ENCODE data around the gene AFMID. TPM values are rescaled to one million over a fixed set of nuclear protein-coding genes. Genes with fewer than 3 reads are reported as not detected.
A peak's percentile ranks its signal among the peaks of the same experiment; 100 is the strongest.

The AFMID gene
- total and polyA plus RNA-seq, 2 of the 13 experiments (the other 11 are each of a cell fraction or from before 2014, with no cell fraction given), result 249 to 270 TPM

GRCh38 chr17:78144736-78145641 is 42.2 kb upstream of the AFMID start (continued):
- TF ChIP-seq ZNF510 (CRISPR knock-in tag; IDR thresholded peaks at IDR 0.05; ENCODE audit: low read depth) (no peak), NFE2L2 (IDR thresholded peaks at IDR 0.05; ENCODE audit: low read length) (no peak), SP2 (CRISPR knock-in tag; IDR thresholded peaks at IDR 0.05) (no peak), ZNF260 (CRISPR knock-in tag; IDR thresholded peaks at IDR 0.05; ENCODE audit: borderline replicate concordance, low read depth) (no peak), NFE2L1 (CRISPR knock-in tag; IDR thresholded peaks at IDR 0.05; ENCODE audit: borderline replicate concordance) (no peak), DMAP1 (CRISPR knock-in tag; IDR thresholded peaks at IDR 0.05) (peak; percentile 17; the same call in 1 of the 2 replicates), ZNF354B (CRISPR knock-in tag; IDR thresholded peaks at IDR 0.05) (no peak), POGK (CRISPR knock-in tag; conservative IDR thresholded peaks at IDR 0.05) (no peak), ZNF326 (CRISPR knock-in tag; IDR thresholded peaks at IDR 0.05; ENCODE audit: borderline replicate concordance) (no peak), ZSCAN5A (CRISPR knock-in tag; IDR thresholded peaks at IDR 0.05; ENCODE audit: borderline replicate concordance) (no peak), ZNF782 (CRISPR knock-in tag; IDR thresholded peaks at IDR 0.05; ENCODE audit: borderline replicate concordance) (no peak), DZIP1 (CRISPR knock-in tag; IDR thresholded peaks at IDR 0.05) (0 out of 2 replicates have a peak, but pooled peaks have one; percentile 11), ZNF382 (CRISPR knock-in tag; IDR thresholded peaks at IDR 0.05; ENCODE audit: borderline replicate concordance) (no peak), ZBTB4 (CRISPR knock-in tag; IDR thresholded peaks at IDR 0.05; ENCODE audit: borderline replicate concordance) (no peak), DPF2 (CRISPR knock-in tag; IDR thresholded peaks at IDR 0.05; ENCODE audit: borderline replicate concordance, low read depth) (peak; percentile 84), KLF6 (CRISPR knock-in tag; IDR thresholded peaks at IDR 0.05) (no peak), RAD51 (IDR thresholded peaks at IDR 0.05; ENCODE audit: borderline replicate concordance) (no peak), ZMAT3 (CRISPR knock-in tag; conservative IDR thresholded peaks at IDR 0.05) (peak; percentile 82), ZNF367 (CRISPR knock-in tag; IDR thresholded peaks at IDR 0.05; ENCODE audit: borderline replicate concordance) (0 out of 2 replicates have a peak, but pooled peaks have one; percentile 58), HDAC6 (IDR thresholded peaks at IDR 0.05; ENCODE audit: low read depth, low read length) (no peak)

Measured in HepG2 (cell line).